Transverse colon (tissue), 4 donors: ENCODE measurements around the gene C9orf78.

ENCODE experiments used
- CTCF ChIP-seq, 5 experiments: fragments of 200-600 bp in 3 of 5; fragments of 450-650 bp in 2 of 5; sonication (generic) in 3 of 5; IDR thresholded peaks; 1 replicate in 2 of 5; 2 replicates in 3 of 5; pipeline ENCODE4 v1.5.1; 2016 to 2017; ENCODE audit warnings: antibody characterized with exemption in 5 of 5, inconsistent platforms in 3 of 5, mild to moderate bottlenecking in 2 of 5, moderate library complexity in 1 of 5
- EP300 ChIP-seq: sonication (generic); formaldehyde crosslinking; IDR thresholded peaks from one replicate; pipeline ENCODE4 v1.6.1; 2017; ENCODE audit warnings: antibody characterized with exemption, low read depth
- POLR2AphosphoS5 ChIP-seq, 3 donors: sonication (generic); formaldehyde crosslinking; IDR thresholded peaks; one replicate each; pipeline ENCODE4 v1.6.1; 2016; ENCODE audit warnings: antibody characterized with exemption in 3 of 3

GRCh38 chr9:129778469-129778868, 56.6 kb downstream of the C9orf78 start:
- TF ChIP-seq CTCF (IDR thresholded peaks at IDR 0.05) (no peak), POLR2AphosphoS5 (IDR thresholded peaks at IDR 0.05) (no peak), EP300 (no peak)
